Osteocyte (in vitro differentiated cells): ENCODE results near the gene PHEX. TPM values are rescaled to one million over a fixed set of nuclear protein-coding genes. Genes with fewer than 3 reads are reported as not detected.
A peak's percentile ranks its signal among the peaks of the same experiment; 100 is the strongest.

Experiments used
- DNase-seq: peaks from one replicate; pipeline ENCODE4 v3.0.0; 2021; ENCODE audit warnings: mixed read lengths; ENCODE audit not compliant: unreplicated experiment; ENCODE audit errors: extremely low spot score
- H3K27ac Mint-ChIP-seq: one replicate; pipeline ENCODE4 v1.8.0; 2021; ENCODE audit warnings: mild to moderate bottlenecking, mixed read lengths; ENCODE audit not compliant: unreplicated experiment
- H3K27me3 Mint-ChIP-seq: one replicate; pipeline ENCODE4 v1.8.0; 2021; ENCODE audit warnings: mixed read lengths; ENCODE audit not compliant: unreplicated experiment
- H3K36me3 Mint-ChIP-seq: one replicate; pipeline ENCODE4 v1.8.0; 2021; ENCODE audit warnings: mixed read lengths; ENCODE audit not compliant: unreplicated experiment
- H3K4me1 Mint-ChIP-seq: one replicate; pipeline ENCODE4 v1.8.0; 2021; ENCODE audit warnings: mixed read lengths; ENCODE audit not compliant: unreplicated experiment
- H3K4me3 Mint-ChIP-seq: one replicate; pipeline ENCODE4 v1.8.0; 2021; ENCODE audit warnings: mild to moderate bottlenecking, moderate library complexity, mixed read lengths; ENCODE audit not compliant: unreplicated experiment
- H3K9me3 Mint-ChIP-seq: one replicate; pipeline ENCODE4 v1.8.0; 2021; ENCODE audit warnings: mixed read lengths; ENCODE audit not compliant: unreplicated experiment
- CTCF ChIP-seq: fragments of 200-600 bp; sonication (generic); IDR thresholded peaks from 2 replicates; pipeline ENCODE4 v1.5.0; 2021; ENCODE audit warnings: antibody characterized with exemption, mild to moderate bottlenecking, moderate library complexity
- total RNA-seq: library from RNA; stranded (reverse); gene quantifications from 2 replicates; pipeline ENCODE4 v1.2.1, GENCODE V29; 2021

PHEX gene
- total RNA-seq, 1 donor from 2014 or later: 1.6 TPM

GRCh38 chrX:22206781-22207180, 174.7 kb downstream of the PHEX start:
- H3K4me1 Mint-ChIP-seq: no peaks in the 10 kb centered on the region
- DNase-seq: no peak
- H3K36me3 Mint-ChIP-seq: no peaks in the 10 kb centered on the region
- H3K27ac Mint-ChIP-seq: no peak overlapping the region
- no peak overlapping the region for H3K4me3 Mint-ChIP-seq
- TF ChIP-seq CTCF: no peak
- H3K27me3 Mint-ChIP-seq: peaks cover 3% of the 10 kb centered on the region
- peaks cover 6% of the 10 kb centered on the region for H3K9me3 Mint-ChIP-seq

DNA sequence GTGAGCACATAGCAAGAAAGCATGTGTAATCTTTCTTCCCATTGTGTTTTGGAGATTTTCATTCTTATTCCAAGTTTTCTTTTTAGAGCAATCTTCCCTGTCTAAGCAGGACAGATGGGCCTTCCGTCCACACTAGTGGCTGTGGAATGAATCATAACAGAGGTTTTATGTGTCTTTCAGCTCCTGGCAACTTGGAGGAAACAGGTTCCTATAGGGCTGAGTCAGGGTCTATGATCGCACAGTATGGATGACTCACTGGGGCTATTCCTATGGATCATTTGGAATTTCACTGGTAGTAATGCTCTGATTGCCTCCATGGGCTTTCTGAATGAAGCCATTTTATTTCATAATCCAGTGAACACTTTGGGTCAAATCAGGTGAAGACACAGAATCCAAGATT, 188.8 kb downstream of the PHEX start:
- TF ChIP-seq CTCF: no peak
- H3K4me1 Mint-ChIP-seq: peaks cover 13% of the 10 kb centered on the region
- peaks cover 5% of the 10 kb centered on the region for H3K9me3 Mint-ChIP-seq
- H3K27ac Mint-ChIP-seq: peak overlapping the region; percentile 73
- H3K27me3 Mint-ChIP-seq: no peaks in the 10 kb centered on the region
- H3K36me3 Mint-ChIP-seq: no peaks in the 10 kb centered on the region
- DNase-seq: no peak
- H3K4me3 Mint-ChIP-seq: no peak overlapping the region

GRCh38 chrX:22234380-22234779, 202.3 kb downstream of the PHEX start:
- peaks cover 22% of the 10 kb centered on the region for H3K4me1 Mint-ChIP-seq
- TF ChIP-seq CTCF: no peak
- peaks cover 9% of the 10 kb centered on the region for H3K9me3 Mint-ChIP-seq
- no peak overlapping the region for H3K27ac Mint-ChIP-seq
- no peak overlapping the region for H3K4me3 Mint-ChIP-seq
- H3K36me3 Mint-ChIP-seq: no peaks in the 10 kb centered on the region
- DNase-seq: no peak
- no peaks in the 10 kb centered on the region for H3K27me3 Mint-ChIP-seq

DNA sequence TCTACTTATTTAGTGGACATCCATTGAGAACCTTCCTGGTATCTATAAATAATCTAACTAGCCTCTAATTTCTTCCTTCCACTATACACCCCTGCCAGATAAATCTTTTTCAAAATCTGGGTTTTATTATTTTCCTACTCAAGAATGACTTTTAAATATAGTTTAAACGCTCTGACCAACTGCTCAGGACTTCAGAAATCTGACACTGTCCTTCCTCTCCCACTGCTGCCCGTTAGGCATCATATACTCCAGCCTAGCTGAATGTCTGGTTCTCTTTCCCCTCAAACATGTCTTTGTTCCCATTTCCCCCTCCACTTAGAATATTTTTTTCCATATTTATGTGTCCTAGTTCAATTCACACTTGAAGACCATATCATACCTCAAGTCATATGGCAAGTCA, 205.4 kb downstream of the PHEX start:
- Mint-ChIP-seq H3K36me3 (peaks cover 3% of the 10 kb centered on the region), H3K4me1 (peaks cover 22% of the 10 kb centered on the region), H3K4me3 (no peak overlapping the region), H3K27ac (peak overlapping the region; percentile 76), H3K27me3 (no peaks in the 10 kb centered on the region), H3K9me3 (peaks cover 15% of the 10 kb centered on the region)
- TF ChIP-seq CTCF: no peak
- no peak for DNase-seq

DNA sequence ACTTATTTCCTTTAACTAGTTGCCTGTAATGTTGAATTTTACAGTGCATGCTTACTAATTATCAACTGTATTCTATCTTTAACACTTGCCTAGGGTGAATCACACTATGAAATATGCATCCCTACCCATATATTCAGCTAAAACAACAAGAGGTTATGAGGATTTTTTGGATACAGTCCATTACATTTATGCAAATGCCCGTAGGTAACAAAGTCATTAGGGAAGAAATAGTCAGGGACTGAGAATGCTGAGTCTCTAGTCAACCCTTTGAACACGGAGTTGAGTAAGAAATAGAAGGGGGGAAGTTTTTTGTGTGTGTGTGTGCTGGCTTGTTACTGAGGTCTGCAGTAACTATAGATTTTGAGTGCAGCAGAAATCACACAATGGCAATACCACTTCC, 214.5 kb downstream of the PHEX start:
- Mint-ChIP-seq H3K27me3 (no peaks in the 10 kb centered on the region), H3K4me1 (peaks cover 33% of the 10 kb centered on the region), H3K4me3 (no peak overlapping the region), H3K9me3 (peaks cover 13% of the 10 kb centered on the region), H3K36me3 (no peaks in the 10 kb centered on the region), H3K27ac (peak overlapping the region; percentile 66)
- no peak for TF ChIP-seq CTCF
- DNase-seq: no peak
